ENCODE measurements around the gene HNRNPC.
"Not testable (repeated sequence)": the region's sequence is repeated elsewhere in the genome, so short reads cannot be mapped to it uniquely, and the experiment has no call there.

Gene HNRNPC

GRCh38 chr14:21269252-21270046 lies at the start of gene HNRNPC:
TSS of gene HNRNPC (minus strand) at chr14:21269442. CDS start at chr14:21234193, 35,249 bp downstream.
- peak; percentile 100 for DNase-seq

- no peak for DNase-seq
These were observed 48.2 kb upstream of the HNRNPC start for GRCh38 chr14:21317398-21317797.

- no peak for DNase-seq
These were observed 44.3 kb upstream of the HNRNPC start for GRCh38 chr14:21313512-21313911.

- no peak for DNase-seq
These were observed 42.4 kb upstream of the HNRNPC start for GRCh38 chr14:21311614-21312013.

- no peak for DNase-seq
These were observed 40.7 kb upstream of the HNRNPC start for GRCh38 chr14:21309956-21310355.

- no peak for DNase-seq
These were observed 40.0 kb upstream of the HNRNPC start for GRCh38 chr14:21309238-21309636.

GRCh38 chr14:21308479-21309237 lies 39.4 kb upstream of the HNRNPC start:
- peak; percentile 80 for DNase-seq

- DNase-seq: no peak
These were observed 38.9 kb upstream of the HNRNPC start for GRCh38 chr14:21308132-21308478.

GRCh38 chr14:21307637-21308036 lies 38.4 kb upstream of the HNRNPC start:
- no peak for DNase-seq

GRCh38 chr14:21302836-21303140 lies 33.5 kb upstream of the HNRNPC start:
- DNase-seq: not testable (repeated sequence)

- no peak for DNase-seq
These were observed 33.0 kb upstream of the HNRNPC start for GRCh38 chr14:21302013-21302835.

- peak; percentile 49 for DNase-seq
These were observed 31.6 kb upstream of the HNRNPC start for GRCh38 chr14:21300892-21301291.

GRCh38 chr14:21299562-21300130 lies 30.4 kb upstream of the HNRNPC start:
- no peak for DNase-seq

- DNase-seq: no peak
These were observed 29.1 kb upstream of the HNRNPC start for GRCh38 chr14:21298358-21298757.

- not testable (repeated sequence) for DNase-seq
These were observed 24.8 kb upstream of the HNRNPC start for GRCh38 chr14:21294026-21294425.

GRCh38 chr14:21287168-21287567 lies 17.9 kb upstream of the HNRNPC start:
- DNase-seq: no peak

GRCh38 chr14:21286516-21286915 lies 17.3 kb upstream of the HNRNPC start:
- DNase-seq: not testable (repeated sequence)

- DNase-seq: not testable (repeated sequence)
These were observed 12.7 kb upstream of the HNRNPC start for GRCh38 chr14:21281917-21282316.

- no peak for DNase-seq
These were observed 10.5 kb upstream of the HNRNPC start, which contains the start of gene RPGRIP1 for GRCh38 chr14:21279783-21280182. TSS of gene RPGRIP1 (plus strand) at chr14:21280083. CDS start at chr14:21287977, 7,894 bp downstream.

GRCh38 chr14:21278632-21279031 lies 9.4 kb upstream of the HNRNPC start:
- no peak for DNase-seq

GRCh38 chr14:21275261-21275858 lies 6.1 kb upstream of the HNRNPC start:
- DNase-seq: no peak

- not testable (repeated sequence) for DNase-seq
These were observed 3.4 kb upstream of the HNRNPC start for GRCh38 chr14:21272661-21273060.

Data from stimulated activated CD8-positive, alpha-beta memory T cell treated with anti-CD3 and anti-CD28 coated beads, Interleukin-4, amount 100 ng/mL, for 48 hours (primary cell).